Stimulated activated CD4-positive, alpha-beta T cell treated with anti-CD3 and anti-CD28 coated beads, Interleukin-15, amount 100 ng/mL, for 48 hours (primary cell): ENCODE measurements around the gene DENND2C.
A peak's percentile ranks its signal among the peaks of the same experiment; 100 is the strongest.

ENCODE experiments used
- DNase-seq, 2 donors: peaks; one replicate each; pipeline ENCODE4 v3.0.0-alpha.2; 2020; ENCODE audit warnings: low read depth in 2 of 2

DENND2C gene

DNA sequence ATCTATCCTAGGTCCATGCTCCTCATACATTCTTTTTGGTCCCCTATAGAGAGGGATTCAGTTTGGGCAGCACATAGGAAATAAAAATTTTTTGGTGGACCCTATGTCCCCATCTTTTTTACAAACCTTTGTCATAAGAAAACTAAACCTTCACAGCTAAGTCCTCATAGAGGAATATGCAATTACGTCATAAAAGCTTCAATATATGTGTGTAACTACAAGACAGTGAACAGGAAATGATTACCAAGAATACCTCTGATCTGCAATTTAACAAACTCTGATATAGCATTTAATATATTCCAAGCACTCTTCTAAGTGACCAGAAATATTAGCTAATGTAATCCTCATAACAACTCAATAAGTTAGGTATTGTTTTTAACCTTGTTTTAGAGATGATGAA is 6.3 kb upstream of the DENND2C start:
- DNase-seq: no peak

DNA sequence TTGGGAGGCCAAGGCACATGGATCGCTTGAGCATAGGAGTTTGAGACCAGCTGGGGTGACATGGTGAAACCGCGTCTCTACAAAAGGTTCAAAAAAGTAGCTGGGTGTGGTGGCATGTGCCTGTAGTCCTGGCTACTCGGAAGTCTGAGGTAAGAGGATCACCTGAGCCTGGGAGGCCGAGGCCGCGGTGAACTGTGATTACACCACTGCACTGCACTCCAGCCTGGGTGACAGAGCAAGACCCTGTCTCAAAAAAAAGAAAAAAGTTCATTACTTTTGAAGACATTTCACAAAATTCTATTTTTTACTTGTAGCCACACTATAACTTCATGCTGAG is 2.1 kb upstream of the DENND2C start:
- DNase-seq: no peak

DNA sequence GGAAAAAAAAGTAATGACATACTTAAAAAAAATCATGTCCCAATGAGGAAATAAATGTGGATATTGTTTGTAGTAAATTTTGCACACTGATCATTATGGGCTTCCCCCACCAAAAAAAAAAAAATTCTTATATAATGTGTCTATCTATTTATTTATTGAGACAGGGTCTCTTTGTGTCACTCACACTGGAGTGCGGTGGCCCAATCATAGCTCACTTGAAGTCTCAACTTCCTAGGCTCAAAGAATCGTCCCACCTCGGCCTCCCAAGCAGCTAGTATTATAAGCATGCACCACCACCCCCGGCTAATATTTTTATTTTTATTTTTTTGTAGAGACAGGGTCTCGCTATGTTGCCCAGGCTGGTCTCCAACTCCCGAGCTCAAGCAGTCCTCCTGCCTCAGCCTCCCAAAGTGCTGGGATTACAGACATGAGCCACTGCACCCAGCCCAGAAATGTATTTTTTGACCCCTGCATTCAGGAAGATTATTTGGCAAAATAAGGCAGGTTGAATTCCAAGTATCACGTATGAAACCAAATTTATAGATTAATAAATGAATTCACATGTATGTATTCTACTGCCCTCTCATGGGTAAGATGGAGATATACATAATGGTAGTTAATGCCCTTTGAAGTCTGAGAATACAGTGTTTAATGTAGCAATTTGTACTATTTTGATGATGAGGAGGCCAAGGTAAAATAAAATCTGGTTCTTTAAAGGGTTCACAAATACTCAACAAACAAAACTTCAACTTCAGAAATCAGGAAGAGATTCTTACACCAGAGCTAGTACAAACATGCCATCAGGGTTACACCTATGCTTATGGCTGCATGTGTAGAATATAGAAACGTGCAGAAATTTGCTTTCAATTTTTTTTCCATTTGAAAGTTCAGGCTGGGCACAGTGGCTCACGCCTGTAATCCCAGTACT is 1.4 kb upstream of the DENND2C start:
- DNase-seq: no peak

DNA sequence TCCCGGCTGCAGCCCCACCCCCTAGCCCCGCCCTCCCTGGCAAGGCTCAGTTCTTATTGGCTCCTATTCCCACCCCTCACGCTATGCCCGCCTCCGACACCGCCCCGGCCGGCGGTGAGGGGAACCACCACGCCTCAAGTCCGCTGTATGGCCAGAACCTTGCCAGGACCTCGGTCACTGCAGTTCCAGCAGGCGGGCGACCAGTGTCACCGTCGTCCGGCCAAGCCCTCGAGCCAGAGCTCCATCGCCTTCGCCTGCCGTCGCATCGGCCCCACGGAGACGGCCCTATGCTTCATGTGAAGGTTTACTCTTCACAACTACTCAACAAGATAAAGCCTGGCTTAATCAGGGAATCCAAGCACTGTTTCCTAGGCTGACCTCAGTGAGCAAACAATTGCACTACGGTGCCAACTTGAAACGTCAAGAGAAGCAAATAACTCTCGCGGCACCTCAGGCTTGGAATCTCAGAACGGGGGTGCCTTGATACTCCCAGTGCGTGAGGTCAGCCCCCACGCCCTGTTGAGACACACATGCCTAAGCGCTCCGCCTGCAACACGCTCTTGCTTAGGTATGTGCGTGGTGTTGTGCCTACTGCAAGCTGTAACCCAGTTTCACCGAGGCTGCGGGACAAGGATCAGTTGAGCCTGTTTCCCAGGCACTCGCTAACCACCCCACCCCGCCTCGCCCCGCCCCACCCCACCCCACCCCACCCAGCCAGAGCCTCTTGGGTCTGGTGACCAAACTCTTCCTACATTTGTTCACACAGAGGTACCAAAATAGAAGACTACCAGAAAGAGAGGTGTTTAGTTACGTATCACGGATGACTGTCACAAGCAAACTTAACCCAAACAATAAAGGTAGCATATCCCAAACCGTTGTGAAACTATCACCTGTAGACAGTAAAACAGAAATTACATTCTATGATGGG is 498 bp upstream of the DENND2C start:
- DNase-seq: peak in 1 of 2 donors; percentile 88

DNA sequence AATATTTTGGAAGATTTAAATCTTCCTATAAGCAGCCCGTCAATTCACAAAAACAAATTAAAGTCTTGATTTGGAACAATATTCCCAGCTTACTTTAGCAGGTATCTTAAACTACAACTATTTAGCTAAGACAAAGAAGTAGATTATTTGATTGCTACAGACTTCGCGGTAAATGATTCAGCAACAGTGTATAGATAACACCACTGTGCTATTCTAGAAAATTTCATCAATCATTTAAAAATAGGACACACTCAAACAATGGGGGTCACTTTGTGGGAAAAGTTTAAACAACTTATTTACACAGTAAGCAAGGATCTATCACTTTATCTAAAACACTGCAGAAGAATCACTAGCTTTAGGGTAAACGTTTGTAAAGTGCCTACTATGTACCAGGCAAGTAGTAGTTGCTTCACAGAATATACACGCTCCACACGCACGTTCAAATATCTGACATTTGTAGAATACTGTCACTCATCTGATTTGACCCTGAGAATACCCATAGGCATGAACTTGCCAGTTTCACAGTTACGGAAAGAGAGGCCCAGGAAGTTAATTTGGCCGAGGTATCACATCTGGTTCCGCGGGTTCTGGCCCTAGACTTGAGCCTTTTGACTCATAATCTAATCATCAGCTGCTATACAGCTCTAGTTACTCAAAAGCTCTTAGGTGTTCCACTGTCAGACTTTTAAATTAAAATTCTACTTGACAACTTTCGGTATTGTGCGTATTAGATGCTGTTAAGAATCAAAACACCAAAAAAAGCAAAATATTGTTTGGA is 876 bp downstream of the DENND2C start:
- DNase-seq: no peak

DNA sequence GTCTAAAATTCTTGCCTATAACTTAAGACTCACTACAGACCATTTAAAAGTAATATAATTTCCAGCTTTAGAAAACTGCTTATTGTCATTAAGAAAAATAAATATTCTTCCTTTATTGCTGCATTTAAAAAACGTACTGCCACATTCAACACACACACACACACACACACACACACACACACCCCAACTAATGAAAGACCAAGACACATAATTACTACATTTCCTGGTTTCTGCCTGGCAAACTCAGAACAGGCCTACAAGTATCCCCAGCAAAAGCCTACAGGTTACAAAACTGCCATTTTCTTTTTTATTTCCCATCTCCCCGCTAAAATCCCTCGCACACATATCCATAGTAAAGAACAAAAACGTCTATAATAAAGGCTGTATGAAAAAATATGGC is 1.5 kb downstream of the DENND2C start:
- DNase-seq: no peak

DNA sequence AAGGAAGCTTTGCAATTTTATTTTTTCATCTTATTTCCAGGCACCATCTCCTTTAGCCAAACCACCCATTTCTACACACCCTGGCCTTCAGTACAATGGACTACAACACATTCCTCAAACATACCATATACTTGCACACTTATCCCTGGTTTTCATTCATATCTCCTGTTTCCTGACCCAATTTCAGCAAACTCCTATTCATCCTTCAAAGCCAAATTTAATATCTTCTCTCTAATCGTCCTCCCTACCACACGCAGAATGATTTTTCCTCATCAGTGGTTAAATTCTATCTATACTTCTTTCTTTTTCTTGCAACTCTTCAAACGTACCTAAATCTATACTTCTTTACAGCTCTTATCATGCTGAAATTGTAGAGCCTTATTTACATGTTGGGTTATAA is 2.9 kb downstream of the DENND2C start:
- no peak for DNase-seq

DNA sequence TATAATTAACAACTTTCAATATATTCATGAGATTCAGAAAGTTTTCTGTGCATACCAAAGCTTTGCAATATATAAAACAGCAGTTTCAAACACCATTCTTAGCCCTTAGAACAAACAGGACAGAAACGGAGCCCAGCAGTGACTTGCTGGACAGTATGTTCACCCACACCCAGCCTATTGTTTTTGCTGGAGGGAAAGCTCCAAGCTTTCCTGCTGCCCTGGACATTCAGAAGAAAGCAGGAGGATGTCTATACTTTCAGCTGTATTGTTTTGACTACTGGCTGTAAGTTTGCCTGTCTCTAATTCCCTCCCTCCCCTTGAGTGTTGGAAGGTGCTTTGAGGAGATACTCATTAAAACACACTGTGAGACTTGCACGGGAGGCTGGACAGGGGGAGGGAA is 9.6 kb downstream of the DENND2C start:
- DNase-seq: no peak

DNA sequence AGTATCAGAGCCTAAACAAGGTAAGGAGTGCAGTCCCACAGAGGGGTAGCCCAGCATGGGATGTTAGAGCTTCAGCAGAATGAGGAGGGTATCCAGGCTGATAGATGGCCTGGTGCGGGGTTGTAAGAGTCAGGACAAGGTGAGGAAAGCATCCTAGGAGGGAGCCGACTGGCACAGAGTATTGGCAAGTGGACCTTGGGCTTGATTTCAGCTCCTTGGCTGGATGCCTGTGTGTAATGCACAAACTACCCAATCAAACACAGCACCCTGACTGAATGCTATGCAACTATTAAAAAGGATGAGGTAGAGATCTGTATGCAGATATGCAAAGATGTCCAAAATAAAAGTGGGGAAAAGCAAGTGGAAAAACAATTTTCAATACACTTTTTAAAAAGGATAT is 18.0 kb downstream of the DENND2C start:
- DNase-seq: no peak

DNA sequence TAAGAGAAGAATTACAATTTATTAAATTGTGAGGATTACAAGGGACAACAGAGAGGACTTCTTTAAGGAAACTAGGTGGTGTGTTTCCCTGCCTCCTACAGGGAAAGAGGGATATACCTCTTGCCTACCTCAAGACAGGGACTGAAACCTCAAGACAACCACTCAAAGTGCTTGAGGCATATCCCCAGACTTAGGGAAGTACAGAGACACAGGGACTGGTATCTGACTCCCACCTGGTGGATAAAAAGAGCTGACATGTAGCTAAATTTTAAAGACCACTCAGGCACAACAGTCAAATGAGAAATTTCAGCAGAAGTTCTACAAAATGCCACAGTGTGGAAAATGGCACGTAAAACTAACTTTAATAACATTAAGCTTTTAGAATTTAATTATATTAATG is 21.3 kb downstream of the DENND2C start:
- DNase-seq: no peak

DNA sequence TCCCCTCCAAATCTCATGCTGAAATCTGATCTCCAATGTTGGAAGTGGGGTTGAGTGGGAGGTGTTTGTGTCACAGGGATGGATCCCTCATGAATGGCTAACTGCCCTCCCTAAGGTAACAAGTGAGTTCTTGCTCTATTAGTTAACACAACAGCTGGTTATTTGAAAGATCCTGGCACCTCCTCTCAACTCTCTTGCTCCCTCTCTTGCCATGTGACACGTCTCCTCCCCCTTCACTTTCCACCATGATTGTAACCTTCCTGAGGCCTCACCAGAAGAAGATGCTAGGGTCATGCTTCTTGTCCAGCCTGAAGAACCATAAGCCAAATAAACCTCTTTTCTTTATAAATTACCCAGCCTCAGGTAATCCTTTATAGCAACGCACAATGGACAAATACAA is 28.5 kb downstream of the DENND2C start:
- DNase-seq: no peak

DNA sequence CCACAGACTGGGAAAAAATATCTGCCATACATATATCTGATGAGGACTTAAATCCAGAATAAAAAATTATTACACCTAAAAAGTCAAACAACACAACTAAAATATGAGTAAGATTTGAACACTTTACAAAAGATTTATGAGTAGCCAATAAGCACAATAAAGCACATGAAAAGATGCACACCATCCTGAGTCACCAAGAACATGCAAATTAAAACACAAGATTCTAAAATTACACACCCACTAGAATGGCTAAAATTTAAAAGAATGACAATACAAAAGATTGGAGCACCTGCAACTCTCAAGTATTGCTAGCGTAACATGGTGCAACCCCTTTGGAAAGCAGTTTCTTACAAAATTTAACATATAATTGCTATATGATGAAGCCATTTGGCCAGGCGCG is 30.9 kb downstream of the DENND2C start:
- DNase-seq: no peak

DNA sequence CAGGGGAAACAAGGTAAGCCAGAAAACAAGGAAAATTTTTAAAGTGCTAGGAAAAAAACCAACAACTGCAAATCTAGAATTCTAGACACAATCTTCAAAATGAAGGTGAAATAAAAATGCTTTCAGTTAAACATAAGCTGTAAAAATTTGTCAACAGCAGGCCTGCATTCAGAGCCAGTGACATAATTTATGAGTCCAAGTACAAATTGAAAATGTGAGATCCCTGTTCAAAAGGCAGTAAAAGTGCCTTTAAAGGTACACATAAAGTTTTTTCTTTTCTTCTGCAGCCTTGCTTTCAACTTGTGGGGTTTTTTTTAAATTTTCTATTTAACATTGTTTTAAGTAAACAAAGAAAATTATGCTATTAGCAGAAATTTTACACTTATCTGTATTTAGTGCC is 37.4 kb downstream of the DENND2C start:
- DNase-seq: no peak

DNA sequence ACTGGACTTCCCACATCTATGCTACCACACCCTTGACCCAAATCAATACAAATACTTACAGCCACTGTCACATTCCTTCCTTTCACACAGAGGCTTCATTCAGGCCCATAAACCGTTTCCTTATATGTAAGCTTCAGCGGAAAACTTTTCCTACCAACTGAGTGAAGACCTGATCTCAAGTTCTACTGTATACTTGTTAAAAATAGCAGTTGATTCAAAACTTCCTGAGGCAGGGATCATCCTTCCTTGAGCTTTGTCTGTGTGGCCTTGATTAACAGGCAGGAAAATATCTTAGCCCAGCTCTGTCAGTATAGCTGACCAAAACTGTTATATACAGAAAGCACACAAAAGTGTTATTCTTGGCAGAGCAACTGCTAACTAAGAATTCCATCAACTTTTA is 42.7 kb downstream of the DENND2C start:
- DNase-seq: no peak

DNA sequence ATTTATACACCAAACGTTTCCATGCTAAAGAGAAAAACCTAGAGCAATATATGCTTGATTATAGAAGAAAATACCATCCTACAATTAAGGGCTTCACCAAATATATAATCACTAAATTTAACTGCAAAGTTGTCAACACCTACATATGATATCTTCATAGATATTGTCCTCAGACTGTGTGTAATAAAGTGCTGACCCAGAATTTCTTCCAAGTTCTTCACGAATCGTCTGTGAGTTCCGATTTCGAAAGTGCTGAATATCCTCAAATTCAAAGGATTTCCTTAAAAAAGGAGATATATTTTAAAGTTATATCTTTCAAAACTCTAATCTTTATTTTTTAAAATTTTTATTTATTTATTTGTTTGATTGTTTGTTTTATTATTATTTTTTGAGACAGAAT is 46.5 kb downstream of the DENND2C start:
- DNase-seq: no peak

DNA sequence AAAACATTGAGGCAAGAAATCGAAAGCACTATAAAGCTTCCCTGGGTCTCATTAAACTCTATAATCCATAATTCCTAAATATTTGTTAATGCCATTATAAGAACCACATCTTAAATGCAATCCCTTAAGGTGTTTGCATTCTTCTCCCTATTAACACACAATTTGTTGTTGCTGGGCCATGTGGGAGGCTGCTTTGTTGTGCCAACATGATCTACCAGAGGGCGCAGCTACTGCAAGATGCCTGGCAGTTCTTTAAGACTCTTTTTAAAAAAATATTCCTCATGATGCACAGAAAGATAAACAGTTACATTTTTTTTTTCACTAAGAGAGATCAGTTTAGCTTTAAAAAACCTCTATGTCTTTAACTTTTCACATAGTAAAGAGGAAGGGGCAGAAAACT is 49.4 kb downstream of the DENND2C start:
- no peak for DNase-seq

DNA sequence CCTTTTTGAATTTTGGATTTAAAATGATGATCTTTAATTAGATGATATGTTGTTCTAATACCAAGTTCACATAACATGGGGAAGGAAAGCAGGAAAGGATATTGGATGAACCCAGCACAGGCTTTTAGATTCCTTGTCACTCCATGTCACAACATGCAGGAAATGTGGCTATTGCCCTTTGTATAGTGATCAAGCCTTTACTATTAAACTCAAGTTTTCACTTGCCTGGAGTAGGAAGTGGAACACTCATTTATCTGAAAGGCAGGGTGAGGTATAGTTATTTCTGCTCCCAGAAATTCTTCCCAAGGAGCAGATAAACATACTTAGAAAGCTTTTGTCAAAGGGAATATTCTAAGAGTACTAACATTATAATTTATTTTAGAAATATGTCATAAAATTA is 51.2 kb downstream of the DENND2C start:
- DNase-seq: no peak

DNA sequence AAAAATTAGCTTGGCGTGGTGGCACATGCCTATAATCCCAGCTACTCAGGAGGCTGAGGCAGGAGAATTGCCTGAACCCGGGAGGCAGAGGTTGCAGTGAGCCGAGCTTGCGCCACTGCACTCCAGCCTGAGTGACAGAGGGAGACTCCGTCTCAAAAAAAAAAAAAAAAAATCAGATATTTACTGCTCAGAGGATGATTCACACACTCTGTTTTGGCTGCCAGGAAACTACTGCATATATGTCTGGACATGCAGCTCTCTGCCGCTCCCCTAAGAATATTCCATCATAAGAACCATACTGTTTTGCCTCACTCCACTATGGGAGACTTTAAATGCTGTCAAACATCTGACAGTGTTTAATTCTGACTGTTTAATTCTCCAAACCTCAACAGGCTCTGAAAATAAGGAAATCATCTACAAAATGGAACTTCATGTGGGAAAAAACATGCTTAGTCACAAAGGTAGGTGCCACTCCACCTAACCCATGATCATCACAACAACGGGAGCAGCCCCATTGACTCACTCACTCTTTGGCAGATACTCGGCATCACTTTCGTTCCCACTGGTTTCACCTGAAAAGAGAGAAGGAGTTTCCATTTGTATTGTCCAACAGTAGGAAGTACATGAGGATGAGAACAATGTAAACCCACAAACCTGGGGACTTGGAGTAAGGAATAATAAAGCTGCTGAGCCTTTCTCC is 59.2 kb downstream of the DENND2C start:
- DNase-seq: no peak

DNA sequence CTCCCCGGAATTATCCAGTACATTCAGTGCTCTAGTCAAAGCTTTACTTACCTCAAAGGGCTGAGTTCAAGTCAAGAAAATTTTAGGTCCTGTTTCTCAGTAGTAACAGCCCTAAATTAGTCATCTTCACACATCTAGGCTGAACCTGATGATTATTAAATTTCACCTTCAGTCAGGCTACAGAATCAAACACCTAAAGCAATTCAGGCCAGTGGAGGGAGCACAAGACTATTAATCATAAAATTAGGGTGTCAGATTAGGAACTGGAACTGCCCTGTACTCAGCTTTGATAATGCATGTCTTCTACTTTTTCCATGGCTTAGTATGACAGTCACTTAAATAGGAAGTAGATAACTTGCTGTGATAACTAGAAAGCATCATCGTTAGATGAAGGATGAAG is 60.0 kb downstream of the DENND2C start:
- DNase-seq: no peak

DNA sequence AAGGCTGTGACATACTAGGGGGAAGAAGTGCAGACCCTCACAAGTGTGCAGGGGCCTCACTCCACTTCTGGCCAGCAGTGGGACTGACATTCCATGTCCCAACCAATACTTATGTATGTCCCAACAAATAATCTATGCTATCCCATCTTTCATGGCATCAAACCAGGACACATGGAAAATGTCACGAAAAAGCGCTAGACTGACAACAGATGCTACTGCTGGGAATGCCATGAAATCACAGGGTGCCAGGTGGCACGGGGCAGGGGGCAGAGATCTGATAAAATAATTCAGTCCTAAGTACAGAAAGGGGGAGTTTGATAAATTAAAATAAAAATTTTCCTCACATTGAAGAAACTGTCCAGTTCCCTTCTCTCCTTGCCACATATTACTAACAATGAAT is 60.8 kb downstream of the DENND2C start:
- no peak for DNase-seq

DNA sequence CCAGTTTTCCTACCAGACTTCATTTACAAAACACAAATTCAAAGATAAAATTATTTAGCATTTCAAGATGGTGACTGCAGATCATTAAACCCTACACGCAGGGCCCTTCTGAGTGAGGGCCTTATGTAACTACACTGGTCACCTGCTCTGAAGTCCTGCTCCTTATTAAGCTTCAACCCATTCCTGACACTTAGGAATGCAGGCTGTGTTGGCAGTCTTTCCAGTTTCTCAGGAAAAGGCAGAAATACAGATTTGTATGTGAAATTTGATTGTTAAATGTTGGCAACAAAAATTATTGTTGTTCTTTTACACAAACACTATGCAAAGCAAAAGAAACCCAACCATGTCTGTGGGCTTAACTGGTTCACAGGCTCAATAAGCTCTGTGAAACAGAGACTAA is 62.6 kb downstream of the DENND2C start:
- DNase-seq: no peak

DNA sequence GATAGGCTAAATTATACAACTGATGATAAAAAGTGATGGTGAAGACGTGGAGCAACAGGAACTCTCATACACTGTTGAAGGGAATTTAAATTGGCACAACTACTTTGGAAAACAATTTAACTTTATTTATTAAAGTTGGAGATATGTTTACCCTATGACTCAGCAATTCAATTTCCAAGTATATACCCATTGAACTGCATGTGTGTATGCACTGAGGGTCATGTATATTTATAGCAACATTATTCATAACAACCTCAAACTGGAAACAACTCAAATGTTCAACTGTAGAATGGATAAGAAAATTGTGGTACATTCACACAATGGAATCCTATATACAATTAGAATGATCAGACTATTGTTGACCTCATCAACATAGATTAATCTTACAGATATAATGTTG is 71.9 kb downstream of the DENND2C start:
- DNase-seq: no peak
